SK-N-SH (cell line): Measurements from ENCODE around the gene ZNF692. TPM values are rescaled to one million over a fixed set of nuclear protein-coding genes. Genes with fewer than 3 reads are reported as not detected.

Experiments
- CTCF ChIA-PET: fragments of 300-600, 350-600 bp; formaldehyde crosslinking; extraction: SDS; loops from one replicate; lab custom pipeline; 2021; lab: Yijun Ruan, JAX
- POLR2A ChIA-PET: fragments of 350-600 bp; sonication (Branson Sonifier 250); formaldehyde crosslinking; extraction: SDS; loops from one replicate; lab custom pipeline; 2020; ENCODE audit warnings: antibody characterized with exemption, inconsistent platforms; lab: Yijun Ruan, JAX
- DNase-seq: peaks from one replicate; pipeline ENCODE4 v3.0.0; 2012
- H2AFZ ChIP-seq: fragments of 200-600 bp; sonication (generic); 2 replicates; pipeline ENCODE4 v1.8.1; 2016; ENCODE audit warnings: antibody characterized with exemption, mild to moderate bottlenecking, low read depth
- H3F3A ChIP-seq: fragments of 200-600 bp; sonication (generic); replicated peaks from 2 replicates; pipeline ENCODE3; 2016; ENCODE audit warnings: antibody characterized with exemption, mild to moderate bottlenecking; ENCODE audit not compliant: insufficient read depth
- H3K27ac ChIP-seq, 2 experiments: fragments of 200-500 bp in 1 of 2; fragments of 200-600 bp in 1 of 2; sonication (Bioruptor generic) in 1 of 2; sonication (generic), shearing (Covaris generic) in 1 of 2; 2 replicates each; pipeline versions ENCODE4 v1.5.1 to v1.6.1; 2014 to 2016; ENCODE audit warnings: low read depth in 2 of 2, inconsistent platforms in 1 of 2, low read length in 1 of 2, mild to moderate bottlenecking in 1 of 2, mixed read lengths in 1 of 2
- H3K27me3 ChIP-seq: fragments of 200-600 bp; sonication (generic), shearing (Covaris generic); 2 replicates; pipeline ENCODE4 v1.6.1; 2016; ENCODE audit warnings: mixed run types; ENCODE audit not compliant: insufficient read depth
- H3K36me3 ChIP-seq, 2 experiments: fragments of 200-500 bp in 1 of 2; fragments of 200-600 bp in 1 of 2; sonication (Bioruptor generic) in 1 of 2; sonication (generic) in 1 of 2; replicated peaks in 1 of 2; 2 replicates each; pipeline versions ENCODE3 to v1.5.1; 2014 to 2016; ENCODE audit warnings: low read length in 1 of 2, mild to moderate bottlenecking in 1 of 2; ENCODE audit not compliant: insufficient read depth in 2 of 2, control insufficient read depth in 1 of 2
- H3K4me1 ChIP-seq, 2 experiments: fragments of 200-500 bp in 1 of 2; fragments of 200-600 bp in 1 of 2; sonication (Bioruptor generic) in 1 of 2; sonication (generic), shearing (Covaris generic) in 1 of 2; 2 replicates each; pipeline versions ENCODE4 v1.5.1 to v1.6.1; 2014 to 2016; ENCODE audit warnings: low read depth in 1 of 2, low read length in 1 of 2, mixed run types in 1 of 2; ENCODE audit not compliant: insufficient read depth in 2 of 2, control insufficient read depth in 1 of 2
- H3K4me2 ChIP-seq: fragments of 200-600 bp; sonication (generic), shearing (Covaris generic); 2 replicates; pipeline ENCODE4 v1.6.1; 2017; ENCODE audit warnings: mixed run types
- H3K4me3 ChIP-seq, 2 experiments: fragments of 200-500 bp in 1 of 2; fragments of 200-600 bp in 1 of 2; sonication (Bioruptor generic) in 1 of 2; sonication (generic), shearing (Covaris generic) in 1 of 2; 2 replicates each; pipeline versions ENCODE4 v1.5.1 to v1.8.1; 2014 to 2016; ENCODE audit warnings: low read depth in 2 of 2, inconsistent platforms in 1 of 2, low read length in 1 of 2, mild to moderate bottlenecking in 1 of 2, mixed read lengths in 1 of 2, moderate library complexity in 1 of 2
- H3K79me2 ChIP-seq: fragments of 200-600 bp; sonication (generic); 2 replicates; pipeline ENCODE4 v1.8.1; 2017; ENCODE audit warnings: mild to moderate bottlenecking; ENCODE audit not compliant: insufficient read depth
- H3K9ac ChIP-seq: fragments of 200-600 bp; sonication (generic); 2 replicates; pipeline ENCODE4 v1.6.1; 2017; ENCODE audit warnings: mixed run types
- H3K9me2 ChIP-seq: fragments of 200-600 bp; sonication (generic); 2 replicates; pipeline ENCODE4 v1.6.1; 2017; ENCODE audit warnings: mixed run types
- H3K9me3 ChIP-seq: fragments of 200-600 bp; sonication (generic); 2 replicates; pipeline ENCODE4 v1.6.1; 2017; ENCODE audit warnings: mixed run types, mild to moderate bottlenecking, moderate library complexity
- H4K20me1 ChIP-seq: fragments of 200-600 bp; sonication (generic); 2 replicates; pipeline ENCODE4 v1.6.1; 2017; ENCODE audit warnings: mild to moderate bottlenecking, mixed run types; ENCODE audit not compliant: insufficient read depth
- ELF1 ChIP-seq: IDR thresholded peaks from 2 replicates; pipeline ENCODE4 v1.4.0; 2012
- EZH2phosphoT487 ChIP-seq: fragments of 200-600 bp; sonication (generic); IDR thresholded peaks from 2 replicates; pipeline ENCODE4 v1.6.1; 2017; ENCODE audit warnings: low read depth, mixed run types, mild to moderate bottlenecking, antibody characterized with exemption, moderate library complexity, borderline replicate concordance
- GATA2 ChIP-seq: sonication (generic); formaldehyde crosslinking; IDR thresholded peaks from 2 replicates; pipeline ENCODE4 v1.5.0; 2020; ENCODE audit warnings: mild to moderate bottlenecking, missing genetic modification reagents
- MEF2A ChIP-seq: IDR thresholded peaks from 2 replicates; pipeline ENCODE4 v1.4.0; 2012; ENCODE audit warnings: low read depth, borderline replicate concordance
- MXI1 ChIP-seq: IDR thresholded peaks from 2 replicates; pipeline ENCODE4 v1.6.1; 2012; ENCODE audit warnings: mild to moderate bottlenecking, low read depth, low read length, improper control_type of control experiment
- NRF1 ChIP-seq: IDR thresholded peaks from 2 replicates; pipeline ENCODE4 v1.6.1; 2012; ENCODE audit warnings: low read depth, mild to moderate bottlenecking, low read length
- PBX3 ChIP-seq: IDR thresholded peaks from 2 replicates; pipeline ENCODE4; 2012
- POLR2AphosphoS5 ChIP-seq: IDR thresholded peaks from 2 replicates; pipeline ENCODE4 v1.6.1; 2012; ENCODE audit warnings: low read depth, low read length
- RCOR1 ChIP-seq: fragments of 150-350 bp; IDR thresholded peaks from 2 replicates; pipeline ENCODE4 v1.6.1; 2017; ENCODE audit warnings: antibody characterized with exemption, low read length
- RFX5 ChIP-seq: IDR thresholded peaks from 2 replicates; pipeline ENCODE4 v1.6.1; 2012; ENCODE audit warnings: mild to moderate bottlenecking, improper control_type of control experiment, low read length
- SIN3A ChIP-seq: IDR thresholded peaks from 2 replicates; pipeline ENCODE4 v1.6.1; 2012; ENCODE audit warnings: low read depth, mild to moderate bottlenecking, low read length, moderate library complexity, borderline replicate concordance
- TAF1 ChIP-seq: IDR thresholded peaks from 2 replicates; pipeline ENCODE4 v1.6.1; 2012; ENCODE audit warnings: low read depth, mild to moderate bottlenecking, low read length, moderate library complexity, borderline replicate concordance
- USF2 ChIP-seq: fragments of 150-350 bp; IDR thresholded peaks from 2 replicates; pipeline ENCODE4 v1.6.1; 2017; ENCODE audit warnings: antibody characterized with exemption, low read length, low read depth, borderline replicate concordance
- WGBS: methylation state at CpG from one replicate; pipeline ENCODE4 v1.1.6; 2017; ENCODE audit warnings: low lambda C conversion rate; 5-methylcytosine and 5-hydroxymethylcytosine counted together
- polyA plus RNA-seq, 3 experiments: library from polyadenylated mRNA; depleted of rRNA; stranded (reverse); fragments of >200 nt; gene quantifications; 2 replicates each; pipeline ENCODE4 v1.2.3, GENCODE V29; 2012
- TF ChIP-seq, protein P1 (sequence below): fragments of 200-600 bp; sonication (generic); IDR thresholded peaks from 2 replicates; pipeline ENCODE4 v1.6.1; 2017; ENCODE audit warnings: antibody characterized with exemption, mild to moderate bottlenecking, moderate library complexity
- TF ChIP-seq, protein P2 (sequence below): fragments of 150-350 bp; IDR thresholded peaks from 2 replicates; pipeline ENCODE4 v1.6.1; 2016; ENCODE audit warnings: mild to moderate bottlenecking, low read depth, low read length
- TF ChIP-seq, protein P3 (sequence below): IDR thresholded peaks from 2 replicates; pipeline ENCODE4 v1.4.0; 2012; ENCODE audit warnings: low read depth
- TF ChIP-seq, protein P4 (sequence below): IDR thresholded peaks from 2 replicates; pipeline ENCODE4 v1.4.0; 2012; ENCODE audit warnings: low read depth, borderline replicate concordance

The ZNF692 gene
- polyA plus RNA-seq, 1 of the 3 experiments (the other 2 are of a cell fraction): 47.0 TPM

- Histone ChIP-seq H3K4me3 (no peak overlapping the region), H3K27ac (no peak overlapping the region), H3K36me3 (peaks cover 13 to 40% of the 10 kb centered on the region in 2 experiments), H3K4me2 (no peak overlapping the region), H3K27me3 (no peaks in the 10 kb centered on the region), H3F3A (no peaks in the 10 kb centered on the region), H3K9me2 (no peaks in the 10 kb centered on the region), H4K20me1 (no peaks in the 10 kb centered on the region), H3K9ac (no peak overlapping the region), H2AFZ (no peak overlapping the region), H3K4me1 (peaks cover 0 to 9% of the 10 kb centered on the region in 2 experiments; a peak in 1 of 4 replicates), H3K9me3 (no peaks in the 10 kb centered on the region), H3K79me2 (no peaks in the 10 kb centered on the region; the same call in 1 of the 2 replicates)
- POLR2A ChIA-PET: no interaction called here
- WGBS: 90% methylated on average over 10 of the region's 10 CpGs
- no peak for TF ChIP-seq MEF2A
- no peak for TF ChIP-seq PBX3
- TF ChIP-seq RCOR1: no peak
- no peak for TF ChIP-seq MXI1
- TF ChIP-seq RFX5: no peak
- TF ChIP-seq GATA2 (CRISPR knock-in tag): no peak
- TF ChIP-seq, protein P1, sequence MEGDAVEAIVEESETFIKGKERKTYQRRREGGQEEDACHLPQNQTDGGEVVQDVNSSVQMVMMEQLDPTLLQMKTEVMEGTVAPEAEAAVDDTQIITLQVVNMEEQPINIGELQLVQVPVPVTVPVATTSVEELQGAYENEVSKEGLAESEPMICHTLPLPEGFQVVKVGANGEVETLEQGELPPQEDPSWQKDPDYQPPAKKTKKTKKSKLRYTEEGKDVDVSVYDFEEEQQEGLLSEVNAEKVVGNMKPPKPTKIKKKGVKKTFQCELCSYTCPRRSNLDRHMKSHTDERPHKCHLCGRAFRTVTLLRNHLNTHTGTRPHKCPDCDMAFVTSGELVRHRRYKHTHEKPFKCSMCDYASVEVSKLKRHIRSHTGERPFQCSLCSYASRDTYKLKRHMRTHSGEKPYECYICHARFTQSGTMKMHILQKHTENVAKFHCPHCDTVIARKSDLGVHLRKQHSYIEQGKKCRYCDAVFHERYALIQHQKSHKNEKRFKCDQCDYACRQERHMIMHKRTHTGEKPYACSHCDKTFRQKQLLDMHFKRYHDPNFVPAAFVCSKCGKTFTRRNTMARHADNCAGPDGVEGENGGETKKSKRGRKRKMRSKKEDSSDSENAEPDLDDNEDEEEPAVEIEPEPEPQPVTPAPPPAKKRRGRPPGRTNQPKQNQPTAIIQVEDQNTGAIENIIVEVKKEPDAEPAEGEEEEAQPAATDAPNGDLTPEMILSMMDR: no peak
- TF ChIP-seq POLR2AphosphoS5: no peak
- TF ChIP-seq USF2: no peak
- TF ChIP-seq ELF1: no peak
- TF ChIP-seq NRF1: no peak
- TF ChIP-seq, protein P2, sequence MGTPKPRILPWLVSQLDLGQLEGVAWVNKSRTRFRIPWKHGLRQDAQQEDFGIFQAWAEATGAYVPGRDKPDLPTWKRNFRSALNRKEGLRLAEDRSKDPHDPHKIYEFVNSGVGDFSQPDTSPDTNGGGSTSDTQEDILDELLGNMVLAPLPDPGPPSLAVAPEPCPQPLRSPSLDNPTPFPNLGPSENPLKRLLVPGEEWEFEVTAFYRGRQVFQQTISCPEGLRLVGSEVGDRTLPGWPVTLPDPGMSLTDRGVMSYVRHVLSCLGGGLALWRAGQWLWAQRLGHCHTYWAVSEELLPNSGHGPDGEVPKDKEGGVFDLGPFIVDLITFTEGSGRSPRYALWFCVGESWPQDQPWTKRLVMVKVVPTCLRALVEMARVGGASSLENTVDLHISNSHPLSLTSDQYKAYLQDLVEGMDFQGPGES: no peak
- CTCF ChIA-PET: interaction anchor here (9.9 kb wide), 1 partner anchor 185 kb away, joined by 122 read pairs; no protein-coding TSS in a partner anchor
- DNase-seq: no peak
Observed at GRCh38 chr1:248810000-248810726, 48.7 kb downstream of the ZNF692 start.

- TF ChIP-seq RCOR1 (no peak), EZH2phosphoT487 (no peak), SIN3A (no peak), TAF1 (no peak), GATA2 (CRISPR knock-in tag) (no peak)
- TF ChIP-seq, protein P3, sequence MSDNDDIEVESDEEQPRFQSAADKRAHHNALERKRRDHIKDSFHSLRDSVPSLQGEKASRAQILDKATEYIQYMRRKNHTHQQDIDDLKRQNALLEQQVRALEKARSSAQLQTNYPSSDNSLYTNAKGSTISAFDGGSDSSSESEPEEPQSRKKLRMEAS: no peak
- TF ChIP-seq, protein P4, sequence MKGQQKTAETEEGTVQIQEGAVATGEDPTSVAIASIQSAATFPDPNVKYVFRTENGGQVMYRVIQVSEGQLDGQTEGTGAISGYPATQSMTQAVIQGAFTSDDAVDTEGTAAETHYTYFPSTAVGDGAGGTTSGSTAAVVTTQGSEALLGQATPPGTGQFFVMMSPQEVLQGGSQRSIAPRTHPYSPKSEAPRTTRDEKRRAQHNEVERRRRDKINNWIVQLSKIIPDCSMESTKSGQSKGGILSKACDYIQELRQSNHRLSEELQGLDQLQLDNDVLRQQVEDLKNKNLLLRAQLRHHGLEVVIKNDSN: no peak
- TF ChIP-seq, protein P1: no peak
- Histone ChIP-seq H3K9ac (no peak overlapping the region), H3K9me2 (no peaks in the 10 kb centered on the region), H3K36me3 (peaks cover 2 to 27% of the 10 kb centered on the region in 2 experiments), H3K9me3 (no peaks in the 10 kb centered on the region), H3K4me3 (no peak overlapping the region), H3K27ac (no peak overlapping the region), H3F3A (no peaks in the 10 kb centered on the region), H3K4me1 (peaks cover 0 to 9% of the 10 kb centered on the region in 2 experiments; a peak in 1 of 4 replicates), H4K20me1 (no peaks in the 10 kb centered on the region), H2AFZ (no peak overlapping the region), H3K79me2 (no peaks in the 10 kb centered on the region), H3K4me2 (no peak overlapping the region), H3K27me3 (no peaks in the 10 kb centered on the region)
- DNase-seq: no peak
- ChIA-PET POLR2A (no interaction called here), CTCF (interaction anchor here (1.8 to 9.9 kb wide), 4 partner anchors 13 to 195 kb away, joined by 6 to 122 read pairs (median 26); no protein-coding TSS in a partner anchor)
- WGBS: 80% methylated on average over 9 of the region's 9 CpGs
Observed at GRCh38 chr1:248808876-248809275, 50.0 kb downstream of the ZNF692 start.
